ES-I3 (cell line): ENCODE measurements around the gene STAT5B.
"Not testable (repeated sequence)": the region's sequence is repeated elsewhere in the genome, so short reads cannot be mapped to it uniquely, and the experiment has no call there.

Experiments used
- H3K36me3 ChIP-seq: 2 replicates; pipeline ENCODE4 v1.6.1; 2013; ENCODE audit warnings: mild to moderate bottlenecking, low read length, control low read depth, moderate library complexity; ENCODE audit not compliant: insufficient read depth
- H3K4me1 ChIP-seq: 2 replicates; pipeline ENCODE4 v1.6.1; 2013; ENCODE audit warnings: mild to moderate bottlenecking, control low read depth, low read length; ENCODE audit not compliant: insufficient read depth
- H3K9ac ChIP-seq: 2 replicates; pipeline ENCODE4 v1.6.1; 2013; ENCODE audit warnings: low read depth, mild to moderate bottlenecking, low read length, moderate library complexity
- H3K9me3 ChIP-seq: 2 replicates; pipeline ENCODE4 v1.6.1; 2013; ENCODE audit warnings: mild to moderate bottlenecking, low read length, moderate library complexity; ENCODE audit not compliant: control insufficient read depth, insufficient read depth

STAT5B gene

DNA sequence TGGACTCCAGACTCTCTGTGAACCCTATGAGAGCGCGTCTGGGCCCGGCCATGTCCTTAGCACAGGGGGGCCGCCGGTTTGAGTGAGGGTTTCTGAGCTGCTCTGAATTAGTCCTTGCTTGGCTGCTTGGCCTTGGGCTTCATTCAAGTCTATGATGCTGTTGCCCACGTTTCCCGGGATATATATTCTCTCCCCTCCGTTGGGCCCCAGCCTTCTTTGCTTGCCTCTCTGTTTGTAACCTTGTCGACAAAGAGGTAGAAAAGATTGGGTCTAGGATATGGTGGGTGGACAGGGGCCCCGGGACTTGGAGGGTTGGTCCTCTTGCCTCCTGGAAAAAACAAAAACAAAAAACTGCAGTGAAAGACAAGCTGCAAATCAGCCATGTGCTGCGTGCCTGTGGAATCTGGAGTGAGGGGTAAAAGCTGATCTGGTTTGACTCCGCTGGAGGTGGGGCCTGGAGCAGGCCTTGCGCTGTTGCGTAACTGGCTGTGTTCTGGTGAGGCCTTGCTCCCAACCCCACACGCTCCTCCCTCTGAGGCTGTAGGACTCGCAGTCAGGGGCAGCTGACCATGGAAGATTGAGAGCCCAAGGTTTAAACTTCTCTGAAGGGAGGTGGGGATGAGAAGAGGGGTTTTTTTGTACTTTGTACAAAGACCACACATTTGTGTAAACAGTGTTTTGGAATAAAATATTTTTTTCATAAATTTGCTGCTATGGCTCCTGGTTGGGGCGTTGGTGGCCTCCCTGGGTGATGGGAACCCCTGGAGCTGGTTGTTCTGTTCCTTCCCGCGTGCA lies 35.2 kb upstream of the STAT5B start:
- 0 out of 2 replicates have a peak, but pooled peaks cover 3% of the 10 kb centered on the region for H3K36me3 ChIP-seq
- H3K9ac ChIP-seq, result no peak overlapping the region
- H3K4me1 ChIP-seq, result peaks cover 25% of the 10 kb centered on the region
- no peaks in the 10 kb centered on the region for H3K9me3 ChIP-seq

DNA sequence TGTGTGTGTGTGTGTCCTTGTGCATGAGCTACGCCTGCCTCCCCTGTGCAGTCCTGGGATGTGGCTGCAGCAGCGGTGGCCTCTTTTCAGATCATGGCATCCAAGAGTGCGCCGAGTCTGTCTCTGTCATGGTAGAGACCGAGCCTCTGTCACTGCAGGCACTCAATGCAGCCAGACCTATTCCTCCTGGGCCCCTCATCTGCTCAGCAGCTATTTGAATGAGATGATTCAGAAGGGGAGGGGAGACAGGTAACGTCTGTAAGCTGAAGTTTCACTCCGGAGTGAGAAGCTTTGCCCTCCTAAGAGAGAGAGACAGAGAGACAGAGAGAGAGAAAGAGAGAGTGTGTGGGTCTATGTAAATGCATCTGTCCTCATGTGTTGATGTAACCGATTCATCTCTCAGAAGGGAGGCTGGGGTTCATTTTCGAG lies 34.6 kb upstream of the STAT5B start:
- Histone ChIP-seq H3K4me1 (peaks cover 25% of the 10 kb centered on the region), H3K9ac (no peak overlapping the region), H3K9me3 (no peaks in the 10 kb centered on the region), H3K36me3 (0 out of 2 replicates have a peak, but pooled peaks cover 3% of the 10 kb centered on the region)

DNA sequence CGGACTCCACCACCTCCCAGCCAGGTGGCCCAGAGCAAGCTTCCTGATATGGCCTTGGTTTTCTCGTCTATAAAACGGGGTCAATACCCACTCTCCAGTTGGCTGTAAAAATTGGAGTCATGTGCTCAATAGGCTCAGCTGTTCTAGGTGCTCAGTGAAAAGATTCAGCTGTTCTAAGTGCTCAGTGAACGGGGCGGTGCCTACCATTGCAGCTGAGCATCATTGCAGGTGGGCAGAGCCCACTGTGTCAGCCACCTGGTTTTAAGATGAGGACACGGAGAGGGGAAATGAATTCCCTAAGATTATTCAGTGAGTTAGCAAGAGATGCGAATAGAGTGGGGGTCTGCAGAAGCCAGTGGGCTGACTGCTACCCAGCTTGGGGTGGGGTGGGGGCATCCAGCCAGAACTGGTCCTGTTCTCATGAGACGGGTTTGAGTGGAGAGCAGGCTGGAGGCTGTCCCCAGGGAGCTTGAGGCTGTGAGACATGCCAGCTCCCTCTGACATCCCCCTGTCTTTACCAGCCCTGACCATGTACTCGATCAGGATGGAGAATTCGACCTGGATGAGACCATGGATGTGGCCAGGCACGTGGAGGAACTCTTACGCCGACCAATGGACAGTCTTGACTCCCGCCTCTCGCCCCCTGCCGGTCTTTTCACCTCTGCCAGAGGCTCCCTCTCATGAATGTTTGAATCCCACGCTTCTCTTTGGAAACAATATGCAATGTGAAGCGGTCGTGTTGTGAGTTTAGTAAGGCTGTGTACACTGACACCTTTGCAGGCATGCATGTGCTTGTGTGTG lies 34.0 kb upstream of the STAT5B start:
- H3K4me1 ChIP-seq, result peaks cover 25% of the 10 kb centered on the region
- H3K9ac ChIP-seq, result no peak overlapping the region
- H3K36me3 ChIP-seq, result 0 out of 2 replicates have a peak, but pooled peaks cover 3% of the 10 kb centered on the region
- no peaks in the 10 kb centered on the region for H3K9me3 ChIP-seq

DNA sequence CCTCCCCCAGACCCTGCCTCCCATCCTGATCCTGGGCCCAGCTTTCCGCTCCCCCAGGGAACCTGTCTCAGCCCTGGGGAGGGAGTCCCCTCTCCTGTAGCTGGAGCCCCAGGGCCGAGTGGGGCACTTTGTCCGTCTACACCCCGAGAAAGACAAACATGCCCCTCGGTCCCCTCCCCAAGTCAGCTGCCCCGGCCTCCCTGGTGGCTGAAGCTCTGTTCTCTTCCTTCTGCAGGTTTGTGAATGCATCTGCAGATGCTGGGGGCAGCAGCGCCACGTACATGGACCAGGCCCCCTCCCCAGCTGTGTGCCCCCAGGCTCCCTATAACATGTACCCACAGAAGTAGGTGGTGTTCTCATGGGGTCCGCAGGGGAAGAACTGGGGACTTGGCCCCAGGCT lies 33.0 kb upstream of the STAT5B start:
- H3K9me3 ChIP-seq, result no peaks in the 10 kb centered on the region
- H3K36me3 ChIP-seq, result 0 out of 2 replicates have a peak, but pooled peaks cover 3% of the 10 kb centered on the region
- no peak overlapping the region for H3K9ac ChIP-seq
- peaks cover 21% of the 10 kb centered on the region for H3K4me1 ChIP-seq

DNA sequence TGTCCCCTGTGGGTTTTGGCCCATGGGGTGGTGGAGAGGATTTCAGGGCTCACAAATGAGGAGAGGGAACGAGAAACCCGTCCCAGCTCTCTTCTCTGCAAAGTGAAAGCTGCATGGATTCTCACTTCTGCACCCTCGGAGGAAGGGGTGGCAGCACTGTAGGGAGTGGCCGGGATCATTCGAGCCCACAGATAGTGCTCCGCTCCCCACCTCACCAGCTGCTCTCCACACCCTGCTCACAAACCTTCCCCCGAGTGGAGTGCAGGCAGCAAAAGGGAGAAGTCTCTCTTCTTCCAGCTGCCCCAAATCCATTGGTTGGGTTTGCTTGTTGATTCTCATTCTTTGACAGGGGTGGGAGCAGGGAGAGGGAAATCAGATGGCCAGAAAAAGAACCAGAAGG lies 32.3 kb upstream of the STAT5B start:
- no peak overlapping the region for H3K9ac ChIP-seq
- H3K36me3 ChIP-seq, result no peaks in the 10 kb centered on the region
- peaks cover 15% of the 10 kb centered on the region for H3K4me1 ChIP-seq
- H3K9me3 ChIP-seq, result no peaks in the 10 kb centered on the region

DNA sequence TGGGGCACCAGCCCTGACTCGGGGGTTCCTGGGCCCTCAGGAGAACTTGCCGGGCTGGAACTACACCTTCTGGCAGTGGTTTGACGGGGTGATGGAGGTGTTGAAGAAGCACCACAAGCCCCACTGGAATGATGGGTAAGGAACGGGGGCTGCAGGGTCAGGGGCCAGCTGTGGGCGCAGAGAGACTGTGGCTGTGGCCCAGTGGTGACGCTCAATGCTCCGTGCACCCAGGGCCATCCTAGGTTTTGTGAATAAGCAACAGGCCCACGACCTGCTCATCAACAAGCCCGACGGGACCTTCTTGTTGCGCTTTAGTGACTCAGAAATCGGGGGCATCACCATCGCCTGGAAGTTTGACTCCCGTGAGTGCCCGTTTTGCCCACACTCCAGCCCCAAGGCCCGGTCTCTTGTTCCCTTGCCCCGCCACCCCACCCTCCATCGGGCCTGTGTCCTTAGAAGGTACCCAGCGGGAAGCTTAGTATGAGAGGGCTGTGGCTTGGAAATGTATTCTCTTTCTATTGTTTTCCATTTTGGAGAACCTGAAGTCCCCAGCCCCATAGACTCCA lies 31.3 kb upstream of the STAT5B start:
- Histone ChIP-seq H3K36me3 (no peaks in the 10 kb centered on the region), H3K9me3 (no peaks in the 10 kb centered on the region), H3K9ac (no peak overlapping the region), H3K4me1 (peaks cover 12% of the 10 kb centered on the region)

DNA sequence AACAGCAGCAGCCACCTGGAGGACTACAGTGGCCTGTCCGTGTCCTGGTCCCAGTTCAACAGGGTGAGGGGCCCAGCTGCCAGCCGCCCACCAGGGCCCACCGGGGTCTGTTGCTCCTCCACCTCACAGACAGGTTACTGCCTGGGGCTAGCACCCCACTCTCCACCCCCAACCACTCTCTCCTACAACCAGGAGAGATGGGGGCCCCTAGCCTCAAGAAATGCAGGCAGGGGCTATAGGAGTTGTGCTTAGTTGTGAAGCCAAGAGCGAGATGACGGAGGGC lies 30.1 kb upstream of the STAT5B start:
- no peak overlapping the region for H3K9ac ChIP-seq
- H3K36me3 ChIP-seq, result no peaks in the 10 kb centered on the region
- peaks cover 4% of the 10 kb centered on the region; the same call in 1 of the 2 replicates for H3K4me1 ChIP-seq
- no peaks in the 10 kb centered on the region for H3K9me3 ChIP-seq

DNA sequence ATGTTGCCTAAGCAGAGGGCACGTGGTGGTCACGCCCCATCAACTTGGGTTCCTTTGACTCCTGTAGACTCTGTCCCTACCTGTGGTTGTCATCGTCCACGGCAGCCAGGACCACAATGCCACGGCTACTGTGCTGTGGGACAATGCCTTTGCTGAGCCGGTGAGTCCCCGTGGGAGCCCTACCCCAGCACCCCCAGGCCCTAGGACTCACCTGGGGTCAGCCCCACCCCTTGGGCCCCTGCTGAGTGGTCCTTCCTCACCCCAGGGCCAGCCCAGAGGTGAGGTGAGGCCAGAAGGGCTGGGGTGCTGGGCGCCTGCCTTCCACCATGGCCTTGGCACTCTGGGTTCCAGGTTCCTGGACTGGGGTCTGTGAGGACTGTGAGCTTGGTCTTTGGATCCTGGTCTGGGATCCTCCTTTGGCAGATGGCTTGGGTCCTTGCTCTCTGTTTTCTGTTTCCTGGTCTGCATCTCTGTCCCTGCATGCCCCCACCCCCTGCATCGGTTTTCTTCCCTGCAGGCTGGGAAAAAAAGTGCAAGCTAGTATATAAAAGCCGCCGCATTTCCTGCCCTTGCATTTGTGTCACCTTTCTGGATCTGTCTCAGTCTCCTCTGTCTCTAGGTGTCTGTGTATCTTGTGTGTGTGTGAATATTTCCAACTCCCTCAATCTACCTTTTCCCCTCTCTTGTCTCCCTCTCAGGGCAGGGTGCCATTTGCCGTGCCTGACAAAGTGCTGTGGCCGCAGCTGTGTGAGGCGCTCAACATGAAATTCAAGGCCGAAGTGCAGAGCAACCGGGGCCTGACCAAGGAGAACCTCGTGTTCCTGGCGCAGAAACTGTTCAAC lies 29.6 kb upstream of the STAT5B start:
- Histone ChIP-seq H3K36me3 (no peaks in the 10 kb centered on the region), H3K9me3 (no peaks in the 10 kb centered on the region), H3K4me1 (no peaks in the 10 kb centered on the region; the same call in 1 of the 2 replicates), H3K9ac (no peak overlapping the region)

DNA sequence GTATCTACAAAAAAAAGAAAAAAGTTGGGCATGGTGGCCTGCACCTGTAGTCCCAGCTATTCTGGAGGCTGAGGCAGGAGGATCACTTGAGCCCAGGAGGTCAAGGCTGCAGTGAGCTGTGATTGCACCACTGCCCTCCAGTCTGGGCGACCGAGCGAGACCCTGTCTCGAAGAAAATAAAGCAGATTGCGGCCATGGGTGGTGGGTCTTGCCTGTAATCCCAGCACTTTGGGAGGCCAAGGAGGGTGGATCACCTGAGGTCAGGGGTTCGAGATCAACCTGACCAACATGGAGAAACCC lies 28.8 kb upstream of the STAT5B start:
- H3K9ac ChIP-seq, H3K9me3 ChIP-seq, H3K36me3 ChIP-seq, H3K4me1 ChIP-seq: not testable (repeated sequence)

DNA sequence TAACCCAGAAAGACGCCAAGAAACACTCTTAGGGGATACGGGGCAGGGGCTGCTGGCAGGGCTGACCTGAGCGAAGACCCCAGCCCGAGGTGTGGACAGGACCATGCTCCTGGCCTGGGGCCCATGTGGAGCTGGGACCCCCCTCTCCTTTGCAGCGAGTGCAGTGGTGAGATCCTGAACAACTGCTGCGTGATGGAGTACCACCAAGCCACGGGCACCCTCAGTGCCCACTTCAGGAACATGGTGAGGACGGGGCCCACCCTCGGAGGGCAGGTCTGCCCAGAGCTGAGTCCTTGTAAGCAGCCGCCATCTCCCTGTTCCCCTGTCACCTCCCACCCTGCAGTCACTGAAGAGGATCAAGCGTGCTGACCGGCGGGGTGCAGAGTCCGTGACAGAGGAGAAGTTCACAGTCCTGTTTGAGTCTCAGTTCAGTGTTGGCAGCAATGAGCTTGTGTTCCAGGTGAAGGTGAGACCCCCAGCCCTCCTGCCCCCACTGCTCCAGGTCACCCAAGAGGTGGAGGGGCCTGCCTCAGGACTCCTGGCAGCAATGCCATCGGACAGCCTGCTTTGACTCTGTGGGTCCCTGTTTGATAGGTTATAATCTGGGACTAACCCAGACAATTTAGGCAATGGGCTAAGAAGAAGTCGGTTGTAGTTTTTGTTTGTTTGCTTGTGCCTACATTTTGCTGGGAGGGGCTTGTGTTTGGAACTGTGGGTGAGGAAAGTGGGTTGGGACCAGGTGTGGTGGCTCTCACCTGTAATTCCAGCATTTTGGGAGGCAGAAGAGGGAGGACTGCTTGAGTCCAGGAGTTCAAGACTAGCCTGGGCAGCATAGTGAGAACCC lies 28.2 kb upstream of the STAT5B start:
- Histone ChIP-seq H3K4me1 (no peaks in the 10 kb centered on the region), H3K36me3 (no peaks in the 10 kb centered on the region), H3K9ac (no peak overlapping the region), H3K9me3 (no peaks in the 10 kb centered on the region)

DNA sequence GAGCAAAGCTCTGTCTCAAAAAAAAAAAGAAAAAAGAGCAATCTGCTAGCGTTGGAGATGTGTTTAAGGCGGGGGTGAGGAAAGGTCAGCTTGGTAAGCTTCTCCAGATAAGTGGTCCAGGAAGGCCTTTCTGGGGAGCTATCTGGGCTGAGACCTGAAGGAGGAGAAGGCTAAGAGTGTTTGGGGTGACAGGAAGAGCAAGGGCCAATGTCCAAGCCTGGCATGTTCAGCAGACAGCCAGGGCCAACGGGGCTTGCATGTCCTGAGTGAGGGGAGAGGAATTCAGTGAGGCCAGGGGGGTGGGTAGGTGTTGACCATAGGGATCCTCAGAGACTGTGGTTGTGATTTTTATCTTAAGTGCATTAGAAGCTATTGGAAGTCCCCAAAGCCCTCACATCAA lies 27.5 kb upstream of the STAT5B start:
- no peaks in the 10 kb centered on the region for H3K36me3 ChIP-seq
- no peaks in the 10 kb centered on the region for H3K4me1 ChIP-seq
- no peak overlapping the region for H3K9ac ChIP-seq
- no peaks in the 10 kb centered on the region for H3K9me3 ChIP-seq

DNA sequence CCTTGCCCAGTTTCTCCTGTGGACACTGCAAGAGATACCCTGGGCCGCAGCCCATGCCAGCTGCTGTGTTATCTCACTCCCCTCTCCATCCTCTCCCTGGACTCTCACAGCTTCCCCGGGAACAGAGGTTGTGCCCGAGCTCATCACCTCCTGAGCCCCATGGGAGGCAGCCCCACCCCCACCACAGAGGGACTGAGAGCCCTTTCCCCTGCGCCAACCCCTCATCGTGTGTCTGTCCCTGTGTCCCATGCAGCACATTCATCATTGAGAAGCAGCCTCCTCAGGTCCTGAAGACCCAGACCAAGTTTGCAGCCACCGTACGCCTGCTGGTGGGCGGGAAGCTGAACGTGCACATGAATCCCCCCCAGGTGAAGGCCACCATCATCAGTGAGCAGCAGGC lies 24.8 kb upstream of the STAT5B start:
- Histone ChIP-seq H3K4me1 (no peaks in the 10 kb centered on the region), H3K9ac (no peak overlapping the region), H3K36me3 (no peaks in the 10 kb centered on the region), H3K9me3 (no peaks in the 10 kb centered on the region)

DNA sequence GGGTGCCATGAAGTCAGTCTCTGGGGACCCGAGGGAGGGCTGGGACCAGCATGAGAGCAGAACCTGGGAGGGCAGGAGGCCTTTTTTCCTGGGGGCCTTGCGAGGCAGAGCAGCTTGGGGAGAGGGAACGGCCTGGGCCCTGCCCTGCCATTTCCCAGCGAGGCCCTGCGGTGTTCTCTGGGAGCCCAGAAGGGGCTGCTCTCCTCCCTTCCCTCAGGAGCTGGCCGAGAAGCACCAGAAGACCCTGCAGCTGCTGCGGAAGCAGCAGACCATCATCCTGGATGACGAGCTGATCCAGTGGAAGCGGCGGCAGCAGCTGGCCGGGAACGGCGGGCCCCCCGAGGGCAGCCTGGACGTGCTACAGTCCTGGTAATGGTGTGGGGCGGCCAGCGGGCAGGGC lies 23.7 kb upstream of the STAT5B start:
- not testable (repeated sequence) for H3K9ac ChIP-seq, H3K9me3 ChIP-seq, H3K4me1 ChIP-seq, H3K36me3 ChIP-seq

DNA sequence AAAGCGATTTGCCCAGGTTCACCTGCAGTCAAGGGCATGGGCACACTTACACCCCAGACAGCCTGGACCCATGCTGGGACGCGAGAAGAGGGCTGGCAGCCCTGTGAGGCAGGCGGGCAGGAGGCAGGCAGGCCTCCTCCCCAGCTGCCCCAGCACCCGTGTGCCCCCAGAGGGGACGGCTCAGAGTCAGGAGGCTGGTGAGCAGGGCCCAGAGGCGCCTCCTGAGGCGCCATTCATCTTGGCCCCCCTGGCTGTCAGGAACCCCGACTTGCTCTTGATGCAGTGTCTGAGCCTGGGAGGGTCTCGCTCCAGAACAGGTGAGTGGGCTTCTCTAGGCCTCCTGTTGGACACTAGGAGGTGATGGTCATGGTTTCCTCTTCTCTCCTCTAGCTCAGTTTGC lies 23.2 kb upstream of the STAT5B start:
- not testable (repeated sequence) for H3K9me3 ChIP-seq, H3K9ac ChIP-seq, H3K4me1 ChIP-seq, H3K36me3 ChIP-seq
